Uterus (tissue), 2 donors: ENCODE data around the gene RASA2.

ENCODE experiments used
- CTCF ChIP-seq, 4 experiments: fragments of 200-600 bp in 2 of 4; fragments of 450-650 bp in 2 of 4; sonication (generic) in 2 of 4; IDR thresholded peaks; one replicate each; pipeline ENCODE4 v1.5.1; 2016 to 2019; ENCODE audit warnings: antibody characterized with exemption in 4 of 4, mild to moderate bottlenecking in 2 of 4, moderate library complexity in 1 of 4
- POLR2A ChIP-seq, 2 donors: fragments of 450-650 bp; IDR thresholded peaks; one replicate each; pipeline ENCODE4 v1.6.1; 2016; ENCODE audit warnings: antibody characterized with exemption in 2 of 2, mild to moderate bottlenecking in 1 of 2, moderate library complexity in 1 of 2

GRCh38 chr3:141526709-141527108 lies 39.9 kb downstream of the RASA2 start:
- TF ChIP-seq CTCF (IDR thresholded peaks at IDR 0.05) (no peak), POLR2A (IDR thresholded peaks at IDR 0.05) (no peak)
